Ecto neural progenitor cell (in vitro differentiated cells): ENCODE measurements around the gene OXLD1.
A peak's percentile ranks its signal among the peaks of the same experiment; 100 is the strongest.

Source experiments
- DNase-seq: peaks from one replicate; pipeline ENCODE4 v3.0.0-alpha.2; 2018; ENCODE audit warnings: low spot score

The OXLD1 gene

GRCh38 chr17:81666342-81667191 is at the start of gene OXLD1, which contains the start of gene CCDC137:
Gene OXLD1, minus strand, starts transcription at chr17:81666605. Its CDS starts 28 bp downstream, at chr17:81666577.
Gene CCDC137, plus strand, starts transcription at chr17:81666737. Its CDS starts 30 bp downstream, at chr17:81666767.
- peak; percentile 99 for DNase-seq

- DNase-seq: no peak
Observed at GRCh38 chr17:81715107-81715871, 48.9 kb upstream of the OXLD1 start.

- no peak for DNase-seq
Observed at GRCh38 chr17:81714412-81715106, 48.2 kb upstream of the OXLD1 start.

GRCh38 chr17:81713556-81714411 is 47.4 kb upstream of the OXLD1 start:
- peak; percentile 77 for DNase-seq

- no peak for DNase-seq
Observed at GRCh38 chr17:81713004-81713555, 46.7 kb upstream of the OXLD1 start.

- no peak for DNase-seq
Observed at GRCh38 chr17:81712468-81713003, 46.1 kb upstream of the OXLD1 start.

GRCh38 chr17:81711814-81712467 is 45.5 kb upstream of the OXLD1 start, which contains the start of gene SLC25A10:
Gene SLC25A10, plus strand, starts transcription at chr17:81712284. Its CDS starts 143 bp downstream, at chr17:81712427.
- DNase-seq: peak; percentile 89

GRCh38 chr17:81710514-81711308 is 44.3 kb upstream of the OXLD1 start:
- DNase-seq: no peak

GRCh38 chr17:81708739-81709185 is 42.4 kb upstream of the OXLD1 start:
- DNase-seq: no peak

- no peak for DNase-seq
Observed at GRCh38 chr17:81707725-81708646, 41.6 kb upstream of the OXLD1 start.

- DNase-seq: no peak
Observed at GRCh38 chr17:81706757-81707624, 40.6 kb upstream of the OXLD1 start.

- no peak for DNase-seq
Observed at GRCh38 chr17:81706232-81706611, 39.8 kb upstream of the OXLD1 start.

GRCh38 chr17:81705518-81706231 is 39.3 kb upstream of the OXLD1 start:
- no peak for DNase-seq

- DNase-seq: no peak
Observed at GRCh38 chr17:81703747-81704654, 37.6 kb upstream of the OXLD1 start.
